Stimulated activated CD8-positive, alpha-beta memory T cell treated with anti-CD3 and anti-CD28 coated beads, Interleukin-15, amount 100 ng/mL, for 1 hour (primary cell): ENCODE results near the gene PAK4.

ENCODE experiments used
- DNase-seq: peaks from one replicate; pipeline ENCODE4 v3.0.0-alpha.2; 2020; ENCODE audit warnings: low read depth

The PAK4 gene

DNA sequence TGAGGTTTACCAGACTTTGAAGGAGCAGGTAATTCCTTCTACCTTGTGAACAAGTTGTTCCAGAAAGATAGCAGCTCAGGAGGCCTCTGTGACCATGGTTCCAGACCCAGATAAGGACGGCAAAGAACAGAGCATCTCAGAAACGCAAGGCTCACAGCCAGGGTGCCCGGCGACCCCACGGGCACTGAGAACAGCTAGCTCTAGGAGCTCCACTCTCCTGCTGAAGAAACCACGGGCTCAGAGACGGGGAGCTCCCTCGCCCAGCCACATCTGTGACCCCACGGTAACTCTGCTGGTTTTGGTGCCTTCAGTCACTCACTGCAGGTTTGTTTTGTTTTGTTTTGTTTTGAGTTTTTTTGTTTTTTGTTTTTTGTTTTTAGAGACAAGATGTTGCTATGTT, 55.2 kb downstream of the PAK4 start:
- DNase-seq: no peak

DNA sequence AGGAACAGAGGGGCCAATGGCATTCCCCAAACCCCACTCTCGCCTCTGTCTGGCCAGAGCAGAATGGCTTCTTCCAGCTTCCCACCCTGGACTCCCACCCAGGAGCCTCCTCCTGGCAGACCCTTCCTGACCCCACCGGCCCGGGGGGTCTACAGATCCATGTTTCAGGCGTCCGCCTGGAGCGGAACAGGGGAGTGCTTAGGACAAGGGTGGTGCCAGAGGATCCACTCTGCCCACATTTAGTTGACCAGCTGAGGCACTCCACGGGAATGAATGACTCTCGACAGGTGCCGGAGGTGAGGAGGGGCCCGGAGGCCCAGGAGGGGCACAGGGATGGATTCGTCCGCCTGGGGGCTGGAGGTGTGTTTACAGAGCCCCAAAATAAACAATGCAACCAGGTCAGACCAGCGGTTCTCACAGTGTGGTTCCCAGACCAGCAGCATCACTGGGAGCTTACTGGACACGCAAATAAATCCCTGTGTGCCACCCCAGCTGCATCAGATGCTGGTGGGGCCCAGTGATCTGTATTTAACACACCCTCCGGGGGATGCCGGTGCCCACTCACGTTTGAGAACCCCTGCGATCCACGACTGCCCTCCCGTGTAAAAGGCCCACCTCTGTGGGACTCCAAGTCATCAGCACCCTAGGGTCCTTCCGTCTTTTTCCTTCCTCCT, 56.1 kb downstream of the PAK4 start:
- DNase-seq: no peak

- no peak for DNase-seq
These were observed 56.6 kb downstream of the PAK4 start for GRCh38 chr19:39182174-39182505.

DNA sequence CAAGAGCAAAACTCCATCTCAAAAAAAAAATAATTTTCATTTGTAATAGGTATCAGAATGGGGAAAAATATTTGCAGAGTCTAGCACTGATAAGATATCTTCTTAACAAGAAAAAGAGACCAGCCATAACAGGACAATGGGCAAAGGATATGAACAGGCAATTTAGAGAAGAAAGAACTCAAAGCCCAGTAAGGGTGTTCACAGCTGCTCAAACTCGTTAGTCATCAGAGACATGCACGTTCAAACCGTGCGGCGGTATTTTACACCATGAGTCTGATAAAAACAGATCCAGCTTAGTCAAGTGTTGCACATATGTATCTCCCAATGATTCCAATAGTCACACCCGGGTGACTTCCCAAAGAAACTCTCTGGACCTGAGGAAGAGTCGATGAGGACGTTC, 57.5 kb downstream of the PAK4 start:
- DNase-seq: no peak

DNA sequence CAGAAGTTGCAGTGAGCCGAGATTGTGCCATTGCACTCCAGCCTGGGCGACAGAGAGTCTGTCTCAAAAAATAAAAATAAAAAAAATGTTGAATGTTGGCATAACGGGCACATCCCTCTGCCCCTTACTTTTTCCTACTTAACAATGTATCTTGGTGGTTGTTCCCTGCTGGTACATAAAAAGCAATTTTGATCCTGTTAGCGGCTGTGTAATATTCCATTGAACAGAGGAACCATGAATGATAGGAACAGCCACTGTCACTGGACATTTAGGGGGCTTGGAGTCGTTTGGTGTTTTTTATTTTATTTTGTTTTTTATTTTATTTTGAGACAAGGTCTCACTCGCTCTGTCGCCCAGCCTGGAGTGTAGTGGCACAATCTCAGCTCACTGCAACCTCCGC, 60.8 kb downstream of the PAK4 start:
- DNase-seq: no peak

- DNase-seq: no peak
These were observed 62.0 kb downstream of the PAK4 start for GRCh38 chr19:39187552-39187943.

DNA sequence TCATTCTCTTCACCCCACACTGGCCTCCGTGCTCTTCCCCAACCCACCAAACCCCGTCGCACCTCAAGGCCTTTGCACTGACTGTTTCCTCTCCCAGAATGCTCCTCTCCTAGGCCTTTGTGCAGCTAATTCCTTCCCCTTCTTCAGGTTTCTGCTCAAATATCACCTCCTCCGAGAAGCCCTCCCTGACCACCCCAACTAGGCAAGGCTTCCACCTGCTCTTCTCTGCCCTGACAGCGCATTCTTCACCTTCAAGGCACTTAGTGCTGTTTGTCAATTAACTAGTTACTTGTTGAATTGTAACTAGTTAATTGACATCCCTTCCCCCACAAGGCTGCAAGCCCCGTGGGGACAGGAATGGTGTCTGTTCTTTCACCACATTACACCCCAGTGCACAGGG, 63.4 kb downstream of the PAK4 start:
- DNase-seq: no peak

DNA sequence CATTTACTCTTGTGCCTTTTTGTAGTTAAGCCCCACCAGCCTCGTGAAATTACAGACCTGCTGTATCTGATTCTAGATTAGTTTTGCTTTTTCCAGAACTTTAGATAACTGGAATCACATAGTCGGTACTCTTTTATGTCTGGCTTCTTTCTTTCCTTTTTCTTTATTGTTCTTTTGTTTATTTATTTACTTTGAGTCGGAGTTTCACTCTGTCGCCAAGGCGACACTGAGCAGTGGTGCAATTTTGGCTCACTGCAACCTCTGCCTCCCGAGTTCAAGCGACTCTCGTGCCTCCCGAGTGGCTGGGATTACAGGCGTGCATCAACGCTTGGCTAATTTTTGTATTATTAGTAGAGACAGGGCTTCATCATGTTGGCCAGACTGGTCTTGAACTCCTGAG, 65.2 kb downstream of the PAK4 start:
- no peak for DNase-seq

DNA sequence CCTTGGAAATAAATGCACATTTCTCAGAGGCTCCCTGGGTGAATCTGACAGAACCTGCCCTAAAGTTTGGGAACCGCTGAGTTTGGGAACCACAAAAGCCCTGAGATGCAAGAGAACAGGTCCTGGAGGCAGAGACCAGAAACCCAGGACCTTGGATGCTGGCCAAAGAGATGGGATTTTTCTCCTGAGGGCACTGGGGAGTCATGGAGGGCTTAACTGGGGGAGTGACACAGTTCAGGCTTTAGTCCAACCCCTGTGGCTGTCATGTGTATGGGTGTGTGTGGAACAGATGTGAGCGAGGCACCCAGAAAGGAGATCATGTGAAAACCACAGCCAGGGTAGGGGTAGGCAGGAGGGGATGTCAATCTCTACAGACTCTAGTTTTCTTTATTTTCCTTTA, 67.3 kb downstream of the PAK4 start:
- no peak for DNase-seq

DNA sequence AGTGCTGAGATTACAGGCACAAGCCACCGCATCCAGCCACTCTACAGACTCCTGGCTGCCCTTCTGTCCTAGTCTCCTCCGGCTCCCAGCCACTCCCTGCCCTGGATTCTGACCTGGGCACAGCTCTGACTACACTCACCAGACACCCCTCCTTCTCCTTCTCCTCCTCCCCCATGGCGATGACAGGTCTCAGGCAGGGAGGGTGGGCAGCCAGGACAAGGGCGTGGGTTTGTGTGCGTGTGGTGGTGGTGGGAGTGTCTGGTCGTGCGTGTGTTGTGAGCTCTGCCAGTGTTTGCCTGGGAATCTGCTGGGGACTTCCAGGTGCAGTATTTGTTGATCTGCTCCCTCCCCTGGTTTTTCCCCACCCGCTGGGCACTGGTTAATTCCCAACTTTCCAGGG, 68.2 kb downstream of the PAK4 start:
- no peak for DNase-seq

DNA sequence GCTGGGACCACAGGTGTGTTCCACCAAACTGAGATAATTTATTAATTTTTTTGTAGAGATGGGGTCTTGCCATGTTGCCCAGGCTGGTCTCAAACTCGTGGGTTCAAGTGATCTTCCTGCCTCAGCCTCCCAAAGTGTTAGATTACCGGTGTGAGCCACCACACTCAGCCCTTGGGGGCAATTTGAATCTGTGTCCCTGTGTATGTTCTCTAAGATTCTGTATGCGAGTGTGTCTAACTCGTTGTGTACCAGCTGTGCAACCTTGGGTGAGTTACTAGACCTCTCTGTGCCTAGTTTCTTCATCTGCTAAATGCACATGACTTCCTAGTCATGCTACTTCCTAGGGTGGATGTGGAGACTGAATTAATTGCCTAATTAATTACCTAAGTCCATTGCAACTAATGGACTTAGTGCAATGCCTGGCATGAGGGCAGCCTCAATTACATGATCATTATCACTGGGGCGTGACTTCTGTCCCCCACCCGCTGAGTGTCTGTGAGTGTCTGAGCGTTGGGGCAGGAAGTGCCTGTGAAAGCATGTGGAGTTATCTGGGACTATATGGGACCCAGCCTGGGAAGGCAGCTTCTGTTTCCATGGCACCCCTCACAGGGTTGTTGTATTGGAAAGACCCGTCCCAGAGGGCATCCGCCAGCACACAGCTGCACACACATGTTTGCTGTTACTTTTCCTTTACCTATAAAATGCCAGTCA, 69.4 kb downstream of the PAK4 start:
- no peak for DNase-seq

GRCh38 chr19:39195755-39196154, 70.2 kb downstream of the PAK4 start:
- no peak for DNase-seq

- no peak for DNase-seq
These were observed 70.7 kb downstream of the PAK4 start for GRCh38 chr19:39196320-39196719.

DNA sequence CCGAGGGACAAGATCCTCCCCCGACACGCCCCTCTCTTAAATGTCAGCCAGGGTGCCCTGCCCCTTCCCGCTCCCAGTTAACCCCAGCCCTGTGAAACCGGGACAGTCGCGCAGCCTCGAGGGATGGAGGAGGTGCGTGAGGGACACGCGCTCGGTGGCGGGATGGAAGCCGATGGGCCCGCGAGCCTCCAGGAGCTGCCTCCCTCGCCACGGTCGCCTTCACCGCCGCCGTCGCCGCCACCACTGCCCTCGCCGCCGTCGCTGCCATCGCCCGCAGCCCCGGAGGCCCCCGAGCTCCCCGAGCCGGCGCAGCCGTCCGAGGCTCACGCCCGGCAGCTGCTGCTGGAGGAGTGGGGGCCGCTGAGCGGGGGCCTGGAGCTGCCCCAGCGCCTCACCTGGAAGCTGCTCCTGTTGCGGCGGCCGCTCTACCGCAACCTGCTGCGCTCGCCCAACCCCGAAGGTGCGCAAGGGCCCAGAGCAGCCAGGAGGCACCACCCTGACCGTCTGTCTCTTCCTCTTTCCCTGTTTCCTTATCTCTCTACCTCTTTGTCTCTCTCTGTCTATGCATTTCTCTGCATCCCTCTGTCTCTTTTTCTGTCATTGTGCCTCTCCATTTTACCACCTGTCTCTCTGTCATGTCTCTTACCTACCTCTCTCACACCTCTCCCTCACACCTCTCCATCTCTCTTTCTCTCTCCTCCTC, 71.4 kb downstream of the PAK4 start, which contains the start of gene NCCRP1:
Gene NCCRP1 (plus strand): TSS at position 105 of the 703 bp plus-strand sequence. CDS start 19 bp downstream, at position 124.
- DNase-seq: no peak

- no peak for DNase-seq
These were observed 72.2 kb downstream of the PAK4 start for GRCh38 chr19:39197808-39198207.

DNA sequence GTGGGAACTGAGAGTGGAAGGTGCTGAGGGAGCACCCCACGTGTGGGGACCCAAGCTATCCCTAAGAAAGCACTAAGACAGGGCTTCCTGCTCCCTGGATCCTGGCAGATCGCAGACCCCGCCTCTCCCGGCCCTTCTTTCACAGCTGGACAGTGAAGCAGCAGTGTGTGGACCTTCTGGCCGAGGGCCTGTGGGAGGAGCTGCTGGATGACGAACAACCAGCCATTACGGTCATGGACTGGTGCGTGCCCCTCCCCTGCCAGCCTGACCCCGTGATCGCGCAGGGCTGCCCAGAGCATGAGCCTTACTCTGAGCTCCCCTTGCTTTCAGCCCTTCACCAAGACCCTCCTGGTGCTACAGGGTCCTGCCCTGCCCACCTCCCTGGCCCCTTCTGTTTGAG, 73.4 kb downstream of the PAK4 start:
- DNase-seq: no peak

- no peak for DNase-seq
These were observed 74.6 kb downstream of the PAK4 start for GRCh38 chr19:39200066-39200802.

- DNase-seq: no peak
These were observed 75.2 kb downstream of the PAK4 start for GRCh38 chr19:39200803-39201115.

DNA sequence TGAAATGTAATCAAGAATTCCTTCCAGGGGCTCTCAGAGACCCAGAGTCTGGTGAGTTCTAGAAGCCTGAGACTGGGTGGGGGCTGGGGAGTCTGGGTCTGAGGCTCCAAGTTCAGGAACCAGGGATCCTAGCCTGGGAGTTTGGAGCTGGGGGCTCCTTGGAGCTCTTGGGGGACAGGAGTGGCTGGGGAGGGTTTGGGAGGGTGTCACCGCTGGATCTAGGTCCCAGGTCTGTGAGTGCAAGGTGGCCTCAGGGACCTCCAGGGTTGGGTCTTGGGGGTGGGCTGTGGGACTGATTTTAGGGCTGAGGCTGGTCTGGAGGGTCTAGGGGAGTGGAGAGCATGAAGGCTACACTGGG, 77.4 kb downstream of the PAK4 start:
- DNase-seq: no peak

- DNase-seq: no peak
These were observed 78.1 kb downstream of the PAK4 start, which contains the start of gene SYCN for GRCh38 chr19:39203372-39204341. Gene SYCN (minus strand): TSS chr19:39204263. CDS start chr19:39204254, 9 bp downstream.

- no peak for DNase-seq
These were observed 79.8 kb downstream of the PAK4 start for GRCh38 chr19:39205449-39205764.

GRCh38 chr19:39206122-39206521, 80.5 kb downstream of the PAK4 start:
- DNase-seq: no peak
